Left lung (tissue), 10 donors: ENCODE data around the gene ARHGAP44. TPM values are rescaled to one million over a fixed set of nuclear protein-coding genes. Genes with fewer than 3 reads are reported as not detected.

Experiments used
- ATAC-seq: fragments of 200-7000 bp; cut with Tn5 transposase; one replicate; pipeline ENCODE4 v1.9.1; 2020; ENCODE audit warnings: moderate library complexity
- DNase-seq, 4 donors: peaks; one replicate each; pipeline ENCODE4 v3.0.0-alpha.2; 2013 to 2020
- H3K27ac ChIP-seq, 2 donors: fragments of 200-600 bp; sonication (generic) in 1 of 2; one replicate each; pipeline versions ENCODE4 v1.5.0 to v1.8.0; 2020 to 2021
- H3K27me3 ChIP-seq, 2 donors: fragments of 200-600 bp; sonication (generic) in 1 of 2; one replicate each; pipeline versions ENCODE4 v1.5.0 to v1.8.0; 2020 to 2021
- H3K36me3 ChIP-seq, 2 donors: fragments of 200-600 bp; sonication (generic) in 1 of 2; one replicate each; pipeline versions ENCODE4 v1.5.0 to v1.8.0; 2020 to 2021
- H3K4me1 ChIP-seq, 2 donors: fragments of 200-600 bp; one replicate each; pipeline ENCODE4 v1.8.0; 2021
- H3K4me3 ChIP-seq, 2 donors: fragments of 200-600 bp; sonication (generic) in 1 of 2; one replicate each; pipeline versions ENCODE4 v1.5.0 to v1.8.0; 2020 to 2021; ENCODE audit warnings: mild to moderate bottlenecking in 1 of 2
- H3K9me3 ChIP-seq, 2 donors: fragments of 200-600 bp; sonication (generic) in 1 of 2; one replicate each; pipeline versions ENCODE4 v1.5.0 to v1.8.0; 2020 to 2021
- intact Hi-C, 2 donors: fragments of 100-400 bp; cut with DNase I; formaldehyde crosslinking; loops; one replicate each; pipeline versions ENCODE4 v1.11.2 to v1.14.2; 2022
- polyA plus RNA-seq, 6 donors: library from polyadenylated mRNA; unstranded; fragments of 120-200 nt; gene quantifications; one replicate each; pipeline ENCODE4 v1.2.1, GENCODE V29; 2013; ENCODE audit not compliant: insufficient read length in 6 of 6
- total RNA-seq, 2 donors: library from RNA; stranded (reverse); fragmentation: NEBNext Ultra II Directional; extraction: Animal tissue kit (Norgen Biotek cat#: 25700); gene quantifications; one replicate each; pipeline ENCODE4 v1.2.1, GENCODE V29; 2021
- TF ChIP-seq, protein P1 (sequence below), 2 donors: fragments of 200-600 bp; sonication (generic) in 1 of 2; IDR thresholded peaks; one replicate each; pipeline versions ENCODE4 v1.5.0 to v1.8.0; 2021; ENCODE audit warnings: antibody characterized with exemption in 2 of 2
- donor health status: DM: no; HTN: yes; CAD: no.
- donor health status: DM: no; HTN: no; CAD: no.

The ARHGAP44 gene
- total and polyA plus RNA-seq, 8 donors = 13.1 to 43.6 (median 17.9) TPM

DNA sequence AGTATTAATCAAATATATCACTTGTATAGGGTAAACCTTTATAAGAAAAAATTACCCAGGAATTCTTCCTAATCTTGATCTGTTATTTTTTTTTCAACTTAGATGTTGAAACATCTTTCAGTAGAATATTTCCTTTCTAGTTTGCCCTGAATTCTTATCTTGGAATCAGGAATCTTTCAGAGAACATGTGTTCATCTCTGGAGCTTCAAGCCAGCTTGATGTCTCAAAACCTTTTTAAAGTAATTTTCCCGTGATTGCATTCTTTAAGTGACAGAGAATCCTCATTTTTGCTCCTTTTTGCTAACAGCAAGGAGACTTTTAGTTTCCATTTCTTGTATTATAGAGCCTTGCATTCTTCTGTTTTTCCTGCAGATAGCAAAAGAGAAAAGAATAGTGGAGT is 137.7 kb downstream of the ARHGAP44 start:
- intact Hi-C loops = no loop called here
- no peak overlapping the region for H3K27ac ChIP-seq

GRCh38 chr17:12927541-12928425 is 138.5 kb downstream of the ARHGAP44 start:
- Histone ChIP-seq H3K27ac (no peak overlapping the region), H3K4me3 (no peak overlapping the region), H3K27me3 (no peaks in the 10 kb centered on the region), H3K9me3 (no peaks in the 10 kb centered on the region), H3K4me1 (no peaks in the 10 kb centered on the region), H3K36me3 (no peaks in the 10 kb centered on the region)
- TF ChIP-seq, protein P1, sequence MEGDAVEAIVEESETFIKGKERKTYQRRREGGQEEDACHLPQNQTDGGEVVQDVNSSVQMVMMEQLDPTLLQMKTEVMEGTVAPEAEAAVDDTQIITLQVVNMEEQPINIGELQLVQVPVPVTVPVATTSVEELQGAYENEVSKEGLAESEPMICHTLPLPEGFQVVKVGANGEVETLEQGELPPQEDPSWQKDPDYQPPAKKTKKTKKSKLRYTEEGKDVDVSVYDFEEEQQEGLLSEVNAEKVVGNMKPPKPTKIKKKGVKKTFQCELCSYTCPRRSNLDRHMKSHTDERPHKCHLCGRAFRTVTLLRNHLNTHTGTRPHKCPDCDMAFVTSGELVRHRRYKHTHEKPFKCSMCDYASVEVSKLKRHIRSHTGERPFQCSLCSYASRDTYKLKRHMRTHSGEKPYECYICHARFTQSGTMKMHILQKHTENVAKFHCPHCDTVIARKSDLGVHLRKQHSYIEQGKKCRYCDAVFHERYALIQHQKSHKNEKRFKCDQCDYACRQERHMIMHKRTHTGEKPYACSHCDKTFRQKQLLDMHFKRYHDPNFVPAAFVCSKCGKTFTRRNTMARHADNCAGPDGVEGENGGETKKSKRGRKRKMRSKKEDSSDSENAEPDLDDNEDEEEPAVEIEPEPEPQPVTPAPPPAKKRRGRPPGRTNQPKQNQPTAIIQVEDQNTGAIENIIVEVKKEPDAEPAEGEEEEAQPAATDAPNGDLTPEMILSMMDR (IDR thresholded peaks at IDR 0.05) = no peak
- DNase-seq (peak in 2 of 4 donors; percentile 10 to 21), ATAC-seq (no peak)
- intact Hi-C loops = no loop called here

More for the DNA sequence above, 137.7 kb downstream of the ARHGAP44 start:
- no peaks in the 10 kb centered on the region for H3K36me3 ChIP-seq
- TF ChIP-seq, protein P1 (IDR thresholded peaks at IDR 0.05) = no peak
- no peaks in the 10 kb centered on the region for H3K9me3 ChIP-seq
- DNase-seq (no peak), ATAC-seq (no peak)
- H3K4me1 ChIP-seq = no peaks in the 10 kb centered on the region
- no peak overlapping the region for H3K4me3 ChIP-seq
- no peaks in the 10 kb centered on the region for H3K27me3 ChIP-seq

GRCh38 chr17:12928736-12929135 is 139.4 kb downstream of the ARHGAP44 start:
- TF ChIP-seq, protein P1 (IDR thresholded peaks at IDR 0.05) = no peak
- Histone ChIP-seq H3K27ac (no peak overlapping the region), H3K27me3 (no peaks in the 10 kb centered on the region), H3K36me3 (no peaks in the 10 kb centered on the region), H3K9me3 (no peaks in the 10 kb centered on the region), H3K4me1 (no peaks in the 10 kb centered on the region), H3K4me3 (no peak overlapping the region)
- no peak for DNase-seq
- intact Hi-C loops = no loop called here
- no peak for ATAC-seq

- intact Hi-C loops = no loop called here
- Histone ChIP-seq H3K27me3 (no peaks in the 10 kb centered on the region), H3K4me3 (no peak overlapping the region), H3K27ac (no peak overlapping the region), H3K4me1 (no peaks in the 10 kb centered on the region), H3K9me3 (no peaks in the 10 kb centered on the region), H3K36me3 (no peaks in the 10 kb centered on the region)
- no peak for DNase-seq
- no peak for ATAC-seq
- TF ChIP-seq, protein P1 (IDR thresholded peaks at IDR 0.05) = no peak
Observed at GRCh38 chr17:12936501-12936900, 147.2 kb downstream of the ARHGAP44 start.

DNA sequence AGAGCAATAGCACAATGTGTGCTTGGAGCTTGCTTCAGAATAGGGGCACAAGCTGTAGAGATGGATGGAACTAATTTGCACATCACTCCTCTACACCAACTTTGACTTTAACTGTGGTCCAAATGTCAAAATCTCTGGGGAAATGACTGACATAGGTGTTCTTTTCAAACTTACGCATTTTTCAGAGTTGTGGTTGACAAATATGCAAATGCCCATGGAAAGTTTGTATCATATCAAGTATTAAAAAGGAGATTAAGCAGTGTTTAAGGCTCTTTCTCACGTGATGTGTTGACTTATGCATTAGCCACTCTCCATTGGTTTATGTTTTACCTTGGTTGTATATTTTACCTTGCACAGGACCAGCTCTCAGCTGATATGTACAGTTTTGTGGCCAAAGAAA is 151.4 kb downstream of the ARHGAP44 start:
- intact Hi-C loops = no loop called here
- Histone ChIP-seq H3K27me3 (no peaks in the 10 kb centered on the region), H3K27ac (no peak overlapping the region), H3K4me3 (no peak overlapping the region), H3K9me3 (no peaks in the 10 kb centered on the region), H3K4me1 (no peaks in the 10 kb centered on the region), H3K36me3 (no peaks in the 10 kb centered on the region)
- no peak for DNase-seq
- TF ChIP-seq, protein P1 (IDR thresholded peaks at IDR 0.05) = no peak
- ATAC-seq = no peak
